ENCODE measurements around the gene HBS1L.
A peak's percentile ranks its signal among the peaks of the same experiment; 100 is the strongest.

The HBS1L gene

GRCh38 chr6:135056632-135057031 is 2.0 kb upstream of the HBS1L start:
- Histone ChIP-seq H3K4me1 (ENCODE audit: control insufficient read depth in 1 of 2, insufficient read depth in 1 of 2, low read depth in 1 of 2, low read length in 1 of 2) (peaks cover 15 to 23% of the 10 kb centered on the region in 2 experiments), H3K4me3 (ENCODE audit: low read depth in 1 of 2, low read length in 1 of 2) (no peak overlapping the region), H3K9me3 (no peaks in the 10 kb centered on the region), H3K27me3 (no peaks in the 10 kb centered on the region), H3K27ac (no peak overlapping the region), H3K36me3 (no peaks in the 10 kb centered on the region)
- TF ChIP-seq CTCF (IDR thresholded peaks at IDR 0.05), result no peak

- Histone ChIP-seq H3K36me3 (peaks cover 9% of the 10 kb centered on the region), H3K4me1 (ENCODE audit: control insufficient read depth in 1 of 2, insufficient read depth in 1 of 2, low read depth in 1 of 2, low read length in 1 of 2) (peaks cover 15 to 23% of the 10 kb centered on the region in 2 experiments), H3K9me3 (no peaks in the 10 kb centered on the region), H3K27me3 (no peaks in the 10 kb centered on the region), H3K27ac (peak overlapping the region; percentile 72), H3K4me3 (ENCODE audit: low read depth in 1 of 2, low read length in 1 of 2) (peak overlapping the region; percentile 79 to 84)
- no peak for TF ChIP-seq CTCF (IDR thresholded peaks at IDR 0.05)
These were observed 425 bp downstream of the HBS1L start for GRCh38 chr6:135054226-135054568.

GRCh38 chr6:135053406-135053805 is 1.2 kb downstream of the HBS1L start:
- H3K36me3 ChIP-seq, result peaks cover 15% of the 10 kb centered on the region
- H3K27ac ChIP-seq, result no peak overlapping the region
- peaks cover 15 to 23% of the 10 kb centered on the region in 2 experiments for H3K4me1 ChIP-seq (ENCODE audit: control insufficient read depth in 1 of 2, insufficient read depth in 1 of 2, low read depth in 1 of 2, low read length in 1 of 2)
- no peaks in the 10 kb centered on the region for H3K9me3 ChIP-seq
- no peak for TF ChIP-seq CTCF (IDR thresholded peaks at IDR 0.05)
- no peaks in the 10 kb centered on the region for H3K27me3 ChIP-seq
- peak overlapping the region in 1 of 2 experiments; percentile 79 for H3K4me3 ChIP-seq (ENCODE audit: low read depth in 1 of 2, low read length in 1 of 2)

GRCh38 chr6:135052939-135053338 is 1.7 kb downstream of the HBS1L start:
- H3K27ac ChIP-seq, result no peak overlapping the region
- peaks cover 17% of the 10 kb centered on the region for H3K36me3 ChIP-seq
- peaks cover 15 to 23% of the 10 kb centered on the region in 2 experiments for H3K4me1 ChIP-seq (ENCODE audit: control insufficient read depth in 1 of 2, insufficient read depth in 1 of 2, low read depth in 1 of 2, low read length in 1 of 2)
- H3K27me3 ChIP-seq, result no peaks in the 10 kb centered on the region
- TF ChIP-seq CTCF (IDR thresholded peaks at IDR 0.05), result no peak
- H3K4me3 ChIP-seq (ENCODE audit: low read depth in 1 of 2, low read length in 1 of 2), result no peak overlapping the region
- no peaks in the 10 kb centered on the region for H3K9me3 ChIP-seq

GRCh38 chr6:135048915-135049314 is 5.7 kb downstream of the HBS1L start:
- Histone ChIP-seq H3K27me3 (no peaks in the 10 kb centered on the region), H3K36me3 (peaks cover 17% of the 10 kb centered on the region), H3K4me3 (ENCODE audit: low read depth in 1 of 2, low read length in 1 of 2) (no peak overlapping the region), H3K4me1 (ENCODE audit: control insufficient read depth in 1 of 2, insufficient read depth in 1 of 2, low read depth in 1 of 2, low read length in 1 of 2) (peaks cover 21% of the 10 kb centered on the region in 2 experiments), H3K9me3 (no peaks in the 10 kb centered on the region), H3K27ac (no peak overlapping the region)
- TF ChIP-seq CTCF (IDR thresholded peaks at IDR 0.05), result no peak

- Histone ChIP-seq H3K27ac (no peak overlapping the region), H3K4me3 (ENCODE audit: low read depth in 1 of 2, low read length in 1 of 2) (no peak overlapping the region), H3K36me3 (peaks cover 17% of the 10 kb centered on the region), H3K4me1 (ENCODE audit: control insufficient read depth in 1 of 2, insufficient read depth in 1 of 2, low read depth in 1 of 2, low read length in 1 of 2) (peaks cover 18 to 19% of the 10 kb centered on the region in 2 experiments), H3K27me3 (no peaks in the 10 kb centered on the region), H3K9me3 (no peaks in the 10 kb centered on the region)
- no peak for TF ChIP-seq CTCF (IDR thresholded peaks at IDR 0.05)
These were observed 7.3 kb downstream of the HBS1L start for GRCh38 chr6:135047336-135047735.
